ENCODE measurements around the gene NCR1.
"Not testable (repeated sequence)": the region's sequence is repeated elsewhere in the genome, so short reads cannot be mapped to it uniquely, and the experiment has no call there.

The NCR1 gene, protein sequence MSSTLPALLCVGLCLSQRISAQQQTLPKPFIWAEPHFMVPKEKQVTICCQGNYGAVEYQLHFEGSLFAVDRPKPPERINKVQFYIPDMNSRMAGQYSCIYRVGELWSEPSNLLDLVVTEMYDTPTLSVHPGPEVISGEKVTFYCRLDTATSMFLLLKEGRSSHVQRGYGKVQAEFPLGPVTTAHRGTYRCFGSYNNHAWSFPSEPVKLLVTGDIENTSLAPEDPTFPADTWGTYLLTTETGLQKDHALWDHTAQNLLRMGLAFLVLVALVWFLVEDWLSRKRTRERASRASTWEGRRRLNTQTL

DNA sequence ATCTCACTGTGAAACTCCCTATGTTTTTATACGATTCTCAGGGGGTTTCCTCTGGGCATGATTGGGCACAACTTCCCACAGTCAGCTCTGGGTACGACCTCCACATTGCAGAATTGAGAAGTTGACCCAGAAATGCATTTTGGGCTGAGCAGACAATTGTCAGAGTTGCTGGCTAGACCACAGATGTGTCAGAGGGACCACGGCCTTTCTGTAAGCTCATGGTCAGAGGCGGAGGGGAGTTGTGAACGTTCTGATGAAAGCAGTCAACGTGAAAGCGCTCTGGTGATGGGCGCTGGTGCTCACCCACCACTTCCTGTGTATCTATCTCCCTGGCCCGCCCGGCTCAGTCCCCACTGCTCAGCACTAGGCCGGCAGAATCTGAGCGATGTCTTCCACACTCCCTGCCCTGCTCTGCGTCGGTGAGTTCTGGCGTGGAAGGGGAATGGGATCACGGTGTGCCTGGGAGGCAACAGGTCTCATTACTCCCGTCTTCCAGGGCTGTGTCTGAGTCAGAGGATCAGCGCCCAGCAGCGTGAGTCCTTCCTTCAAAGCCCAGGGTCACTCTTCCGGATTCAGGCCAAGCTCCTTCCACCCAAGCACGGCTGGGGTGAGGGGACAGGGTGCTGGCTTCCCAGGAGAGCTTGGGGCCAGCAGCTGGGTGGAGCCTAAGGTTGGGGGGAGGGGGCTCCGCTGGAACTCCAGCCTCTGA is at the start of gene NCR1:
TSS of gene NCR1 (plus strand) at position 346 of the 709 bp plus-strand sequence. CDS start at position 386, 40 bp downstream.
- no peak for DNase-seq (ENCODE audit: low spot score)

DNA sequence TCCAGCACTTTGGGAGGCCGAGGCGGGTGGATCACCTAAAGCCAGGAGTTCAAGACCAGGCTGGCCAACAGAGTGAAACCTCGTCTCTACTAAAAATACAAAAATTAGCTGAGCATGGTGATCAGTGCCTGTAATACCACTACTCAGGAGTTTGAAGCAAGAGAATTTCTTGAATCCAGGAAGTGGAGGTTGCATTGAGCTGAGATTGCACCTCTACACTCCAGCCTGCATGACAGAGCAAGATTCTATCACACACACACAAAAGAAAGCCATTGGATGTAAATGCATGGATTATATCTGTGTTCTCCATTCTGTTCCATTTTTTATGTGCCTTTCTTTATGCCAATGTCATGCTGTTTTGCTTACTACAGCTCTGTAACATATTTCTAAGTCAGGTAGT is 47.5 kb upstream of the NCR1 start:
- not testable (repeated sequence) for DNase-seq (ENCODE audit: low spot score)

DNA sequence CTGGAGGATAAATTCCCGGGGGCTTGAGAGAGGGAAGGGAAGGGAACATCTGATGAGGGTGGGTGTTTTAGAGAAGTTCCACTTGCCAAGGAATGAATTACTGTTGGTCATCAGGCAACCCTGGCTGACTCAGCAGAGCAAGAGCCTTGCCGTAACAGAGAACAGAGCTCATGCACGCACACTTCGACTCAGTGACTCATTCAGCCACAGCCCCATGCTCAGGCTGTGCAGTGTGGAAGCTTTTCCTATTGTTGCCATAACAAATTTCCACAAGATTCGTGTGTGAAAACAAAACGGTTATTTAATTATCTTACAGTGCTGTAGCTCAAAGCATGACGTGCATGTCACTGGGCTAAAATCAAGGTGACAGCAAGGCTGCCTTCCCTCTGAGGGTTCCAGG is 46.5 kb upstream of the NCR1 start:
- DNase-seq (ENCODE audit: low spot score) = not testable (repeated sequence)

DNA sequence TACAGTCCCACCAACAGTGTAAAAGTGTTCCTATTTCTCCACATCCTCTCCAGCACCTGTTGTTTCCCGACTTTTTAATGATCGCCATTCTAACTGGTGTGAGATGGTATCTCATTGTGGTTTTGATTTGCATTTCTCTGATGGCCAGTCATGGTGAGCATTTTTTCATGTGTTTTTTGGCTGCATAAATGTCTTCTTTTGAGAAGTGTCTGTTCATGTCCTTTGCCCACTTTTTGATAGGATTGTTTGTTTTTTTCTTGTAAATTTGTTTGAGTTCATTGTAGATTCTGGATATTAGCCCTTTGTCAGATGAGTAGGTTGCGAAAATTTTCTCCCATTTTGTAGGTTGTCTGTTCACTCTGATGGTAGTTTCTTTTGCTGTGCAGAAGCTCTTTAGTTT is 42.5 kb upstream of the NCR1 start:
- DNase-seq (ENCODE audit: low spot score) = not testable (repeated sequence)

DNA sequence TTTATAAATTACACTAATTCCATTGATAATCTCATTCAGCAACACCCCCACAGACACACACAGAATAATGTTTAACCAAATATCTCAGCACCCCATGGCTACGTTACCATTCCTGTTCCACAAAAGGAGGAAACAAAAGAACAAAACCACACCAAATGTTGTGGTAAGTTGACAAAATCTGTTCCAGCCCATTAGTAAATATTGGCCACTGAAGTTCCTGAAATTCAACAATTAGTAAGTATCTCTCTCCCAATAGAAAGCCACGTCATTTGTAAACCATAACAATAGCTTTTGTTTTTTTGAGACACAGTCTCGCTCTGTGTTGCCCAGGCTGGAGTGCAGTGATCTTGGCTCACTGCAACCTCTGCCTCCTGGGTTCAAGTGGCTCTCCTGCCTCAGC is 34.3 kb upstream of the NCR1 start:
- no peak for DNase-seq (ENCODE audit: low spot score)

DNA sequence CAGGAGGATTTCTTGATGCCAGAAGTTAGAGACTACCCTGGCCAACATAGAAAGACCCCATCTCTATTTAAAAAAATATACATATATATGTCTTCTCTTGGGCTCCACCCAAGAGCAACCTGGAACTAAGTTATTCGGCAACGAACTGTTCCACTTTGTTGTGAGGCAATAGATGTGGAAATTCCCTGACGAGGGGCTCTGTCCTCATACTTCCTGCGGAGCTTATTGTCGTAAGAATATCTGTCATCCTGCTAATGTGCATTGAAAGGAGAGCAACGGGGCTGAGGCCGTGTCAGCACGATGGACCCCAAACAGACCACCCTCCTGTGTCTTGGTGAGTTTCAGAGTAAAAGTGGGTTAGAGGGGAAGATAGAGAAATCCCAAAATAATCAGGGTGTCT is 32.0 kb upstream of the NCR1 start, which contains the start of gene FCAR:
TSS of gene FCAR (plus strand) at position 246 of the 400 bp plus-strand sequence. CDS start at position 301, 55 bp downstream.
- no peak for DNase-seq (ENCODE audit: low spot score)

DNA sequence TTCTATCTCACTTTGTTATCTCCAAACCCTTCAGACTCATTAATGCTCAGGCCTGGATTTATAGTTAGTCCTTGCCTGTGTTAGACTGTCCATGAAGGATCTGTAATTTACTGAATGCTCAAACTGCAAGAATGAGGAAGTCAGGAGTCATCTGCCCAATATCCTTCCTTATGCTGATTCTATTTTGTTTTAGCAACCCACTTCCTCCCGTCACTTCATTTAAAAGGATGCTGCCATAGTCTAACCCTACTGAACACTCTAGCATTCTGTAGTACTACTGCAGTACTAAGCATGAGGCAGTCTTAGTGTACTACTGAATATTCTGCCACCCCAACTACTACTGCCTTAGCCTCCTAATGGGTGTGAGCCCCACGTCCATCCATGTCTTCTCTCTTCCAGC is 30.4 kb upstream of the NCR1 start:
- DNase-seq (ENCODE audit: low spot score) = no peak

DNA sequence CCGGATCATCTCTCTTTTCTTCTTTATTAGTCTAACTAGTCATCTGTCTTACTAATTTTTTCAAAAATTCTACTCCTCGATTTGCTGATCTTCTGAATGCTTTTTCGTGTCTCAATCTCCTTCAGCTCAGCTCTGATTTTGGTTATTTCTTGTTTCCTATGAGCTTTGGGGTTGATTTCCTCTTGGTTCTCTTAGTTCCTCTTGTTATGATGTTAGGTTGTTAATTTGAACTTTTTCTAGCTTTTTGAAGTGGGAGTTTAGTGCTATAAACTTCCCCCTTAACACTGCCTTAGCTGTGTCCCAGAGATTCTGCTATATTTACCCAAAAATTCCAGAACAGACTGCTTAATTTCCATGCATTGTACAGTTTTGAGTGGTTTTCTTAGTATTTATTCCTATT is 28.5 kb upstream of the NCR1 start:
- DNase-seq (ENCODE audit: low spot score) = no peak

DNA sequence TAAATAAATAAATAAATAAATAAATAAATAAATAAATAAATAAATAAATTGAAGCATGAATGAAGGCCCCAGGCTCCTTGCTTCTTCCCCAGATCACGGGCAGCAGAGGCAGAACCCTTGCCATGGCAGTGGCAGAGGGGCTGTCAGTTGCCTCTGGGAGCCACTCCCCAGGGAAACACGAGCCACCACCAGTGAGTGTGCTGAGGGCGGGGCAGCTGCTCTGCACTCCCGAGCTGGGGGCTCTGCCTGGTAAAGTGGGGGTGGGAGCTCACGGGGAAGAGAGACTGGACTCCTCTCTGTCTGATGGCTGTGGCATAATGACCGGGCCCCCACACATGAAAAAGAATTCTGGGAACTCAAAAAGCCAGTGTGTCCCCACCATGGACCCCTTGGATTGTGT is 24.1 kb upstream of the NCR1 start:
- DNase-seq (ENCODE audit: low spot score) = no peak

DNA sequence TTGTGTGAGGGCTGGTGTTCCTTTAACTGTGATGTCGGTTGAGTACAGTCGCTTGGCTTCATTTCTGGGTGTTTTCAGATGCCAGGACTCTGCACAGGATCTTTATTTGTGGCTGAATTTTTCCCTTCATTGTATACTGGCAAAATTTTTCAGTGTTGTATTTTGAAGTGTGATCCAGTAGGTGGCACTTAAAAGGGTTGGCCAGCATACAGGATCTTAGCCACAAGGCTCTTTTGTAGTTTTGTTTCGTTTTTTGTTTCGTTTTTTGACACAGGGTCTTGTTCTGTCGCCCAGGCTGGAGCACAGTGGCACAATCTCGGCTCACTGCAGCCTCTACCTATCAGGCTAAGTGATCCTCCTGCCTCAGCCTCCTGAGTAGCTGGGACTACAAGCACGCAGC is 23.2 kb upstream of the NCR1 start:
- DNase-seq (ENCODE audit: low spot score) = no peak

DNA sequence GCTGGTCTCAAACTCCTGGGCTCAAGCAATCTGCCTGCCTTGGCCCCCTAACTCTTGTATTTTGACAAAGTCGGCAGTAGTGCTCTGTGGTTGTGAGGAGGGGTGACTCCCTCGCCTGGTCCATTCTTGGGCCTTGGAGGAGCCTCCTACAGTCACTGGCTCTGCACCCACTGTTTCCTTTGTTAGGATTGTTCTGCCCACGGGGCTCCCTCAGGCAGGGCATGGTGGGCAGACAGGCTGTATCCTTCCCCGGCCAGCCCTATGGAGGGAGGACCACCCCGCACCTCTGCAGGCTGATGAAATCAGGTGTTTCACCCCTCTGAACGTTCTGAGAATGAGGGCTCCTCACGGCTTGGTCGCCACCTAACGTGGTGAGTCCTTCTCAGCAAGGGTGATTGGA is 22.7 kb upstream of the NCR1 start:
- no peak for DNase-seq (ENCODE audit: low spot score)

DNA sequence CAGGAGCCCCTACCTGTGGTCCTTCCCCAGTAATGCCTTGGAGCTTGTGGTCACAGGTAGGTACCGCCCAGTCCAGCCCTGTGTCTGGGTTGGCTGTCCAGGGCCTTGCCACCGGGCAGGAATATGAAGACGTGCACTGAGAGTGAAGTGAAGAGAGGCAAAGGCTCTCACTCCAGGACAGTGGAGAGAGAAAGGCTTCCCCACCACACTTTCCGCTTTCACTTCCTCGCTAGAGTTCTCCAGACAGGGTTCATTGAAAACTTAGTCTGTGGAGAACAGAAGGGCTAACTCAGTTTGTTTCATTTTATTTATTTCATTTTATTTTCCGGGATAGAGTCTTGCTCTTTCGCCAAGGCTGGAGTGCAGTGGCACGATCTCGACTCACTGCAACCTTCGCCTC is 17.7 kb upstream of the NCR1 start:
- no peak for DNase-seq (ENCODE audit: low spot score)

DNA sequence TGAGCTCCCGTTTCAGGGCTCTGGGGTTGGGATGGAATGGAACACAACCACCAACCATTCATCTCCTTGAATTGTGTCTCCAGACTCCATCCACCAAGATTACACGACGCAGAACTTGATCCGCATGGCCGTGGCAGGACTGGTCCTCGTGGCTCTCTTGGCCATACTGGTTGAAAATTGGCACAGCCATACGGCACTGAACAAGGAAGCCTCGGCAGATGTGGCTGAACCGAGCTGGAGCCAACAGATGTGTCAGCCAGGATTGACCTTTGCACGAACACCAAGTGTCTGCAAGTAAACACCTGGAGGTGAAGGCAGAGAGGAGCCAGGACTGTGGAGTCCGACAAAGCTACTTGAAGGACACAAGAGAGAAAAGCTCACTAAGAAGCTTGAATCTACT is 16.4 kb upstream of the NCR1 start:
- no peak for DNase-seq (ENCODE audit: low spot score)

DNA sequence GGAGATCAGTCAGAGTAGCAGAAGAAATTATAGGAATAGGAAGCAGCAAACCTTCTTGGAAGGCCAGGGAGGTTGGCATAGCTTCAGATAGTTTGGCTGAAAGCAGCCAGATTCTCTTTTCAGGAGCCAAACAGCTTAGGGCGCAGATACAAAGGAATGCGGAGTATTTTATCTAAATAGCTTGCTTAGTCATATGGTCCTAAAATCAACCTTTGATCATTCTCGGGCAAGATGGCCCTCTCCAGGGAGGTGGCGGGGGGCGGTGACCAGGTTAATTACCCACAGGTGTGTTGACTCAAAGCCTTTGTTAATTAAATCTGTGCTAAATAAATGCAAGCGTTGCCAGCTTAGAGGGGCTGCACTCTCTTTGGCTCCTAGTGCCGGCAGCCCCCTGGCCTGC is 12.5 kb upstream of the NCR1 start:
- no peak for DNase-seq (ENCODE audit: low spot score)

DNA sequence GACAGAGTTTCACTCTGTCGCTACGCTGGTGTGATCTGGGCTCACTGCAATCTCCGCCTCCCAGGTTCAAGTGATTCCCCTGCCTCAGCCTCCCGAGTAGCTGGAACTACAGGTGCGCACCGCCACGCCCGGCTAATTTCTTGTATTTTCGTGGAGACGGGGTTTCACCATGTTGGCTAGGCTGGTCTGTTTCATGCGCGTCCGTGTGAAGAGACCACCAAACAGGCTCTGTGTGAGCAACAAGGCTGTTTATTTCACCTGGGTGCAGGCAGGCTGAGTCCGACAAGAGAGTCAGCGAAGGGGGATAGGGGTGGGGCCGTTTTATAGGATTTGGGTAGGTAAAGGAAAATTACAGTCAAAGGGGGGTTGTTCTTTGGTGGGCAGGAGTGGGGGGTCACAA is 11.8 kb upstream of the NCR1 start:
- not testable (repeated sequence) for DNase-seq (ENCODE audit: low spot score)

DNA sequence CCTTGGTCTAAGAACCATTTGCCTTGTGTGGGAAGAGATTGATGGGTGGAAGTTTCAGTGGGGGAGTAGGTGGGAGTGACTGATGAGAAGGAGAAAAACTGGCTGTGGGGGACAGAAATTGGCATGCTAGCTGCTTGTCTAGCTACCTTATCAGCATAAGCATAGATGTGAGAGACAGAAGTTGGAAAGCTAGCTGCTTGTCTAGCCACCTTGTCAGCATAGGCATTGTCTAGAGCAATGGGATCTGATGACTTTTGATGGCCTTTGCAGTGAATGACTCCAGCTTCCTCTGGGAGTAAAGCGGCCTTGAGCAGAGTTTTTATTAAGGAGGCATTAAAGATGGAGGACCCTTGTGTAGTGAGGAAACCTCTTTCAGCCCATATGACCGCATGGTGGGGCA is 9.9 kb upstream of the NCR1 start:
- no peak for DNase-seq (ENCODE audit: low spot score)

DNA sequence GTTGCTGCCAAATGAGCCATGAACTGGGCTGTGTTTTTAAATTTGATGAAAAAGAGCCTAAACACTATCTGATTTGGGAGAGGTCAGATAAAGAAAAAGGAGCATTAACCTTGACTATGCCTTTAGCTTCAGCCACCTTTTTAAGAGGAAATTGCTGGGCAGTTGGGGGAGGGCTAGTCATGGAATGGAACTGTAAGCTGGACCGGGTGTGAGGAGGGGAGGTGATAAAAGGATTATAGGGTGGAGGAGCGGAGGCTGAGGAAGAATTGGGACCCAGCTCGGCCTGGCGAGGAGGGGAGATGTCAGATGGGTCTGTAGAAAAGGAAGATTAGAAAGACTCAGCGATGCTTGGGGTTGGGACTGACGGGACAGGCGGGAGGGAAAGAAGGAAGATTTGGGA is 7.3 kb upstream of the NCR1 start:
- not testable (repeated sequence) for DNase-seq (ENCODE audit: low spot score)

DNA sequence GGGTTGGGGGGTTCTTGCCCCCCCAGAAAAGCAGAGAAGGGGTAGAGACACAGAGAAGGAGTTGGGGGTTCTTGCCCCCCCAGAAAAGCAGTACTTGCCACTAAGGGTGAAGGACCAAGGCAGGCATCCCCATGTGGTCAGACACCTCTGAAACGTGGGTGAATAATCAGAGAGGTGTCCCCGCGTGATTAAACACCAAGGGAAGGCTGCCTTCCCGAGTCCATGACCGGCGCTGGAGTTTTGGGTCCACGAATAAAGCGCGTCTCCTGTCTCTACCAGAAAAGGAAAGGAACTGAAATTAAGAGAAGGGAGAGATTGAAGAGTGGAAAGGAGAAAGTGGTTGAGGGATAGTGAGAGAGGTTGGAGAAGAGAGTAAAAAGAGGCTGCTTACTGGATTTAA is 6.3 kb upstream of the NCR1 start:
- DNase-seq (ENCODE audit: low spot score) = not testable (repeated sequence)

DNA sequence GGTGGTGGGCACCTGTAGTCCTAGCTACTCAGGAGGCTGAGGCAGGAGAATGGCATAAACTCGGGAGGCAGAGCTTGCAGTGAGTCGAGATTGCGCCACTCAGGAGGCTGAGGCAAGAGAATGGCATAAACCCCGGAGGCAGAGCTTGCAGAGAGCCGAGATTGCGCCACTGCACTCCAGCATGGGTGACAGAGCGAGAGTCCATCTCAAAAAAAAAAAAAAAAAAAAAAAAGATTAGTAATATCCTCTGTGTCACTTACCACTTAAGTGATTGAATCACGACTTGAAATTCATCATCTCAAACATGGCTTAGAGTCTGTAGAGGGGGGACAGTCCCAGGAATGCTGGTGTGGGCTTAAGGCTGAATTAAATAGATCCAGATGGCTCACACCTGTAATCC is 4.8 kb upstream of the NCR1 start:
- DNase-seq (ENCODE audit: low spot score) = not testable (repeated sequence)

DNA sequence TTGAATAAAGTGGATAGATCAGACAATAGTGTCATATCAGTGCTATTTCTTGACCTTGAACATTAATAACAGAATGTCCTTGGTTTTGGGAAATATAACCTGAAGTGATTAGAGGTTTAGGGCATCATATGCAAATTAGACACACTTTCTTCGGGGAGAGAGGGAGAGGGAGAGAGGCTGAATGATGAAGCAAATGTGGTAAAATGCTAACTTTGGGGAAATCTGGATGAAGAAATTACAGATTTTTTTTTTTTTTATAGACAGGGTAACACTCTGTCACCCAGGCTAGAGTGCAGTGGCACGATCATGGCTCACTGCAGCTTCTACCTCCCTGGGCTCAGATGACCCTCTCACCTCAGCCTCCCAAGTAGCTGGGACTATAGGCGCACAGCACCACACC is 3.9 kb upstream of the NCR1 start:
- no peak for DNase-seq (ENCODE audit: low spot score)

DNA sequence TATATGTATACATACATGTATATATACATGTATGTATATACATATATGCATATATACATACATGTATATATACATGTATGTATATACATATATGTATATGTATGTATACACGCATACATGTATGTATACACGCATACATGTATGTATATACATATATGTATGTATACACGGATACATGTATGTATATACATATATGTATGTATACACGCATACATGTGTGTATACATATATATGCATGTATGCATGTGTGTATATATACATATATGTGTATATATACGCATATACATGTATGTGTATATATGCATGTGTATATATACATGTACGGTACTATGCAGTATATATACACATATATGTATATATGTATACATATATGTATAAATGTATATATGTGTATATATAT is 2.6 kb upstream of the NCR1 start:
- no peak for DNase-seq (ENCODE audit: low spot score)

DNA sequence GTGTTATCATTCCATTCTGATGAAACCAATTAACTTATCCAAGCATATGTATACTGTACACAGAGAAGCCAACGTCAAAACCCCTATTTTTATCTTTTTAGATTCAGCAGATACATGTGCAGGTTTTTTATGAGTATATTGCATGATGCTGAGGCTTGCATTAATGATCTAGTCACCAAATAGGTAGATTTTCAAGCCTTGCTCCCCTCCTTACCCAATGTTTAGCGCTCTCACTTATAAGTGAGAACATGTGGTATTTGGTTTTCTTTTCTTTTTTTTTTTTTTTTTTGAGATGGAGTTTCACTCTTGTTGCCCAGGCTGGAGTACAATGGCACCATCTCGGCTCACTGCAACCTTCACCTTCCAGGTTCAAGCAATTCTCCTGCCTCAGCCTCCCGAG is 1.7 kb upstream of the NCR1 start:
- DNase-seq (ENCODE audit: low spot score) = not testable (repeated sequence)

DNA sequence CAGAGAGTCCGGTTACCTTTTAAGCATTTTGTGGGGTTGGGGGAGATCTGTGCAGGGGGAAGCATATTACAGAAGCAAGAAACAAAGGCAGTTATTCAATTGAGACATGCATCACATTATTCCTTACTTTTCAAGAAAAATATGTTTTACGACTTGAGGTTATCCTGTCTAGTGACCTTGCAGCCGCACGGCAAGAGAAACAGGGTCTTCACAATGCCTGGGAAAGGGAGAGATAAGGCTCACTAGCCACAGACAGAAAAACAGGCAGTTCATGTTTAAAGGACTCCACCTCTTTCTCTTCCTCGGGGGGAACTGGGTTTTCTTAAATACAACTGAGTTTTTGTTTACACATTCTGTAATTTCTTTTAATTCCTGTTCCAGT is 536 bp upstream of the NCR1 start:
- DNase-seq (ENCODE audit: low spot score) = no peak

DNA sequence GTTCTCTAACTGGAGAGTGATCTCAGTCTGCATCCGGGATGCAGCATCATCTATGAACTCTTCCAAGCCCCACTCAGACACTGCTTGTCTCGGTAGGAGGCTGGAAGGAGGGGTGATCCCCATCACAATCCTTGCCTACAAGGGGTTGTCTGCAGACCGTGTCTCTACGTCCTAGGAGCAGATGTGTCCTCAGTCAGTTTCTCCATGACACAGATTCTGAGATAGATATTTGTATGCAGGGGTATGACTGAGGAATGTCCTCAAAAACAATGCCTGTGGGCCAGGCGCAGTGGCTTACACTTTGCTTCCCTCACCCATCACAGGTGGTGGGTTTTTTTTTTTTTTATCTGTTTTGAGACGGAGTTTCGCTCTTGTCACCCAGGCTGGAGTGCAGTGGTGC is 871 bp downstream of the NCR1 start:
- no peak for DNase-seq (ENCODE audit: low spot score)

Data from AG08395 (cell line).